Astrocyte (in vitro differentiated cells and primary cell): ENCODE data around the gene ITGB3.

Experiments
- CTCF ChIP-seq: IDR thresholded peaks from 2 replicates; pipeline ENCODE4 v1.5.1; 2011; ENCODE audit warnings: low read depth, mild to moderate bottlenecking, inconsistent platforms, low read length, moderate library complexity; ENCODE audit not compliant: insufficient read depth
- EZH2 ChIP-seq: IDR thresholded peaks from 2 replicates; pipeline ENCODE4 v1.6.1; 2012; ENCODE audit warnings: mild to moderate bottlenecking, low read length, inconsistent platforms; ENCODE audit not compliant: insufficient read depth

GRCh38 chr17:47289302-47289701 is 35.7 kb downstream of the ITGB3 start:
- TF ChIP-seq EZH2 (no peak), CTCF (no peak)
